SK-N-SH treated with all-trans-retinoic acid at 6 μM for 48 hours (cell line): Measurements from ENCODE around the gene UNG.

Experiments
- ATAC-seq: fragments of 200-7000 bp; cut with Tn5 transposase; 3 replicates; pipeline ENCODE4 v1.9.1; 2020; ENCODE audit warnings: mild to moderate bottlenecking, moderate library complexity
- ARNTL ChIP-seq: fragments of 450-650 bp; formaldehyde crosslinking; IDR thresholded peaks from 2 replicates; pipeline ENCODE4 v1.5.0; 2020; ENCODE audit warnings: low read depth, mild to moderate bottlenecking, moderate library complexity, borderline replicate concordance
- BACH2 ChIP-seq: fragments of 250-450 bp; sonication (Bioruptor Pico); IDR thresholded peaks from 2 replicates; pipeline ENCODE4 v1.9.0; 2021; ENCODE audit warnings: mild to moderate bottlenecking, borderline replicate concordance
- CSDC2 ChIP-seq: fragments of 250-450 bp; sonication (Bioruptor Pico); IDR thresholded peaks from 2 replicates; pipeline ENCODE4 v1.5.0; 2020; ENCODE audit warnings: mild to moderate bottlenecking, moderate library complexity
- CSRNP3 ChIP-seq: fragments of 250-450 bp; sonication (Bioruptor Pico); IDR thresholded peaks from 2 replicates; pipeline ENCODE4 v1.5.1; 2021; ENCODE audit warnings: mild to moderate bottlenecking, moderate library complexity
- ESRRG ChIP-seq: fragments of 250-450 bp; sonication (Bioruptor Pico); IDR thresholded peaks from 2 replicates; pipeline ENCODE4 v1.6.1; 2021; ENCODE audit warnings: mild to moderate bottlenecking
- GLIS3 ChIP-seq: fragments of 250-450 bp; sonication (Bioruptor Pico); IDR thresholded peaks from 2 replicates; pipeline ENCODE4 v1.5.0; 2020; ENCODE audit warnings: mild to moderate bottlenecking, moderate library complexity
- ISL1 ChIP-seq: fragments of 250-450 bp; sonication (Bioruptor Pico); IDR thresholded peaks from 2 replicates; pipeline ENCODE4 v2.1.2; 2022; ENCODE audit warnings: mild to moderate bottlenecking, moderate library complexity
- OSR1 ChIP-seq: fragments of 250-450 bp; sonication (Bioruptor Pico); IDR thresholded peaks from 2 replicates; pipeline ENCODE4 v1.8.0; 2022; ENCODE audit warnings: moderate library complexity, mild to moderate bottlenecking, inconsistent platforms
- PATZ1 ChIP-seq: fragments of 250-450 bp; sonication (Bioruptor Pico); IDR thresholded peaks from 2 replicates; pipeline ENCODE4 v1.8.0; 2020; ENCODE audit warnings: mild to moderate bottlenecking, moderate library complexity, borderline replicate concordance
- POU6F1 ChIP-seq: fragments of 250-450 bp; sonication (Bioruptor Pico); IDR thresholded peaks from 2 replicates; pipeline ENCODE4 v1.8.0; 2021; ENCODE audit warnings: low read depth, mild to moderate bottlenecking, moderate library complexity, borderline replicate concordance
- PPARA ChIP-seq: fragments of 250-450 bp; sonication (Bioruptor Pico); IDR thresholded peaks from 2 replicates; pipeline ENCODE4 v1.5.0; 2020; ENCODE audit warnings: mild to moderate bottlenecking, borderline replicate concordance
- RARB ChIP-seq: fragments of 250-450 bp; sonication (Bioruptor Pico); IDR thresholded peaks from 2 replicates; pipeline ENCODE4 v1.8.0; 2021; ENCODE audit warnings: mild to moderate bottlenecking, moderate library complexity
- SNAI2 ChIP-seq: fragments of 250-450 bp; sonication (Bioruptor Pico); IDR thresholded peaks from 2 replicates; pipeline ENCODE4 v1.5.0; 2020; ENCODE audit warnings: mild to moderate bottlenecking, moderate library complexity
- TCF4 ChIP-seq: fragments of 250-450 bp; sonication (Bioruptor Pico); IDR thresholded peaks from 2 replicates; pipeline ENCODE4 v1.8.0; 2021; ENCODE audit warnings: mild to moderate bottlenecking, moderate library complexity, borderline replicate concordance
- TOX ChIP-seq: fragments of 250-450 bp; sonication (Bioruptor Pico); IDR thresholded peaks from 2 replicates; pipeline ENCODE4 v1.8.0; 2021; ENCODE audit warnings: mild to moderate bottlenecking, moderate library complexity, borderline replicate concordance
- TSHZ2 ChIP-seq: fragments of 250-450 bp; sonication (Bioruptor Pico); IDR thresholded peaks from 2 replicates; pipeline ENCODE4 v1.5.0; 2020; ENCODE audit warnings: mild to moderate bottlenecking, moderate library complexity
- ZC3H10 ChIP-seq: fragments of 250-450 bp; sonication (Bioruptor Pico); IDR thresholded peaks from 2 replicates; pipeline ENCODE4 v1.5.1; 2021; ENCODE audit warnings: mild to moderate bottlenecking, moderate library complexity
- ZFP3 ChIP-seq: fragments of 250-450 bp; sonication (Bioruptor Pico); IDR thresholded peaks from 2 replicates; pipeline ENCODE4 v1.5.0; 2020; ENCODE audit warnings: mild to moderate bottlenecking, moderate library complexity
- ZFP30 ChIP-seq: fragments of 450-650 bp; formaldehyde crosslinking; IDR thresholded peaks from 2 replicates; pipeline ENCODE4 v1.5.0; 2022; ENCODE audit warnings: mild to moderate bottlenecking, moderate library complexity
- ZNF565 ChIP-seq: fragments of 450-650 bp; formaldehyde crosslinking; conservative IDR thresholded peaks from 2 replicates; pipeline ENCODE4 v1.5.0; 2020; ENCODE audit warnings: low read depth, mild to moderate bottlenecking, moderate library complexity
- ZNF70 ChIP-seq: fragments of 450-650 bp; formaldehyde crosslinking; IDR thresholded peaks from 2 replicates; pipeline ENCODE4 v1.5.0; 2020; ENCODE audit warnings: mild to moderate bottlenecking, moderate library complexity
- ZNF8 ChIP-seq: fragments of 450-650 bp; formaldehyde crosslinking; IDR thresholded peaks from 2 replicates; pipeline ENCODE4 v1.5.0; 2020; ENCODE audit warnings: mild to moderate bottlenecking, moderate library complexity
- TF ChIP-seq, protein P1 (sequence below): fragments of 250-450 bp; sonication (Bioruptor Pico); IDR thresholded peaks from 2 replicates; pipeline ENCODE4 v1.5.1; 2020; ENCODE audit warnings: low read depth, mild to moderate bottlenecking, moderate library complexity

Gene UNG

GRCh38 chr12:109153821-109154441 lies 56.5 kb downstream of the UNG start:
- TF ChIP-seq ZFP3 (no peak), ISL1 (CRISPR knock-in tag) (no peak), GLIS3 (CRISPR knock-in tag) (no peak), ZC3H10 (CRISPR knock-in tag) (no peak), PATZ1 (CRISPR knock-in tag) (no peak), CSRNP3 (CRISPR knock-in tag) (no peak), TOX (CRISPR knock-in tag) (no peak), TCF4 (CRISPR knock-in tag) (no peak), ESRRG (no peak), ZNF70 (CRISPR knock-in tag) (no peak), ZNF8 (CRISPR knock-in tag) (no peak), PPARA (no peak), POU6F1 (no peak), SNAI2 (CRISPR knock-in tag) (no peak), ZFP30 (no peak), ZNF565 (CRISPR knock-in tag) (no peak), ARNTL (CRISPR knock-in tag) (no peak), RARB (CRISPR knock-in tag) (no peak), TSHZ2 (no peak)
- TF ChIP-seq, all 23 proteins: peak for 0
- no peak; the same call in 1 of the 3 replicates for ATAC-seq

- peak; percentile 96 for ATAC-seq
- no peak for TF ChIP-seq BACH2 (CRISPR knock-in tag)
- no peak for TF ChIP-seq PPARA
- no peak for TF ChIP-seq CSRNP3 (CRISPR knock-in tag)
- TF ChIP-seq ISL1 (CRISPR knock-in tag): no peak
- no peak for TF ChIP-seq TOX (CRISPR knock-in tag)
- TF ChIP-seq ZC3H10 (CRISPR knock-in tag): no peak
- TF ChIP-seq ESRRG: no peak
- TF ChIP-seq CSDC2 (CRISPR knock-in tag): no peak
- TF ChIP-seq ZNF70 (CRISPR knock-in tag): no peak
- no peak for TF ChIP-seq GLIS3 (CRISPR knock-in tag)
- no peak for TF ChIP-seq ZFP30
- no peak for TF ChIP-seq TCF4 (CRISPR knock-in tag)
- TF ChIP-seq ARNTL (CRISPR knock-in tag): no peak
- TF ChIP-seq POU6F1: no peak
- TF ChIP-seq OSR1 (CRISPR knock-in tag): no peak
- TF ChIP-seq, protein P1, sequence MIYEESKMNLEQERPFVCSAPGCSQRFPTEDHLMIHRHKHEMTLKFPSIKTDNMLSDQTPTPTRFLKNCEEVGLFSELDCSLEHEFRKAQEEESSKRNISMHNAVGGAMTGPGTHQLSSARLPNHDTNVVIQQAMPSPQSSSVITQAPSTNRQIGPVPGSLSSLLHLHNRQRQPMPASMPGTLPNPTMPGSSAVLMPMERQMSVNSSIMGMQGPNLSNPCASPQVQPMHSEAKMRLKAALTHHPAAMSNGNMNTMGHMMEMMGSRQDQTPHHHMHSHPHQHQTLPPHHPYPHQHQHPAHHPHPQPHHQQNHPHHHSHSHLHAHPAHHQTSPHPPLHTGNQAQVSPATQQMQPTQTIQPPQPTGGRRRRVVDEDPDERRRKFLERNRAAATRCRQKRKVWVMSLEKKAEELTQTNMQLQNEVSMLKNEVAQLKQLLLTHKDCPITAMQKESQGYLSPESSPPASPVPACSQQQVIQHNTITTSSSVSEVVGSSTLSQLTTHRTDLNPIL (CRISPR knock-in tag): no peak
- TF ChIP-seq ZFP3: no peak
- no peak for TF ChIP-seq RARB (CRISPR knock-in tag)
Measured at GRCh38 chr12:109154451-109155438, 57.3 kb downstream of the UNG start.
